Heart right ventricle (tissue), 16 donors: ENCODE measurements around the gene ENOX1. TPM values are rescaled to one million over a fixed set of nuclear protein-coding genes. Genes with fewer than 3 reads are reported as not detected.

Experiments
- ATAC-seq, 8 donors: fragments of 200-7000 bp; cut with Tn5 transposase; one replicate each; pipeline ENCODE4 v1.9.1; 2020; ENCODE audit warnings: mild to moderate bottlenecking in 8 of 8, moderate library complexity in 8 of 8, moderate number of reproducible peaks in 1 of 8
- DNase-seq, 2 donors: peaks; one replicate each; pipeline ENCODE4 v3.0.0-alpha.2; 2020
- H3K27ac ChIP-seq, 10 donors: fragments of 200-600 bp; sonication (generic) in 2 of 10; one replicate each; pipeline versions ENCODE4 v1.5.0 to v1.8.0; 2020 to 2022; ENCODE audit warnings: mild to moderate bottlenecking in 3 of 10
- H3K27me3 ChIP-seq, 7 donors: fragments of 200-600 bp; one replicate each; pipeline ENCODE4 v1.8.0; 2021 to 2022; ENCODE audit warnings: mild to moderate bottlenecking in 2 of 7
- H3K36me3 ChIP-seq, 9 donors: fragments of 200-600 bp; sonication (generic) in 1 of 9; one replicate each; pipeline versions ENCODE4 v1.5.0 to v1.8.0; 2020 to 2022; ENCODE audit warnings: mild to moderate bottlenecking in 2 of 9
- H3K4me1 ChIP-seq, 9 donors: fragments of 200-600 bp; sonication (generic) in 1 of 9; one replicate each; pipeline versions ENCODE4 v1.5.0 to v1.8.0; 2020 to 2022; ENCODE audit warnings: mild to moderate bottlenecking in 4 of 9
- H3K4me3 ChIP-seq, 10 donors: fragments of 200-600 bp; sonication (generic) in 2 of 10; one replicate each; pipeline versions ENCODE4 v1.5.0 to v1.8.0; 2020 to 2022; ENCODE audit warnings: mild to moderate bottlenecking in 7 of 10, moderate library complexity in 2 of 10
- H3K9me3 ChIP-seq, 11 donors: fragments of 200-600 bp in 10 of 11; sonication (generic) in 2 of 11; one replicate each; pipeline versions ENCODE4 v1.5.0 to v1.8.0; 2013 to 2022; ENCODE audit warnings: mild to moderate bottlenecking in 2 of 11, control low read depth in 1 of 11, moderate library complexity in 1 of 11
- CTCF ChIP-seq, 9 donors: fragments of 200-600 bp; sonication (generic) in 2 of 9; IDR thresholded peaks; one replicate each; pipeline versions ENCODE4 v1.5.0 to v1.8.0; 2021 to 2022; ENCODE audit warnings: antibody characterized with exemption in 9 of 9, mild to moderate bottlenecking in 5 of 9, moderate library complexity in 1 of 9
- WGBS, 2 donors: extraction: QIAGEN DNeasy Blood & Tissue Kit; methylation state at CpG; one replicate each; pipeline ENCODE4 v1.1.7; 2013; ENCODE audit warnings: inconsistent platforms in 1 of 2; 5-methylcytosine and 5-hydroxymethylcytosine counted together
- intact Hi-C, 10 donors: fragments of 100-400 bp; cut with DNase I; formaldehyde crosslinking; loops; one replicate each; pipeline versions ENCODE4 v1.11.1 to v1.14.2; 2022
- polyA plus RNA-seq, 2 donors: library from polyadenylated mRNA; stranded (reverse); fragments of 200-250 nt; gene quantifications; one replicate each; pipeline ENCODE4 v1.2.3, GENCODE V29; 2013
- total RNA-seq, 10 donors: library from RNA; stranded (reverse); fragmentation: NEBNext Ultra II Directional in 3 of 10; extraction: Animal tissue kit (Norgen Biotek cat#: 25700) in 3 of 10; gene quantifications; one replicate each; pipeline versions ENCODE4 v1.2.1 to v1.2.4, GENCODE V29; 2021 to 2023
- donor health status: Arrhythmogenic right ventricular cardiomyopathy.
- donor health status: ischemic (EF 13 %, LVEDD 7.1; RV severe dilation, severe dysfunction).
- donor health status: healthy with polysubstance abuse.
- donor health status: DM: no; HTN: yes; CAD: no.
- donor health status: DM: no; HTN: no; CAD: no.
- donor health status: ischemic (EF 25% LVEDD 6.9; RV normal size, moderate dysfunction).
- donor health status: ischemic (EF 25% LVEDD 5.7; RV mildly dilated, moderate dysfunction).
- donor health status: healthy.
- donor health status: DM: yes; HTN: yes; CAD: no.
- donor health status: Ischemic cardiomyopathy.
- donor health status: ischemic (EF 35%, LVEDD 5.7; RV mildly dilated, moderate dysfunction).
- donor health status: nonischemic (EF 11% LVEDD 7.7; RV severe dilation, severe dysfunction).
- donor health status: DM: yes; HTN: yes; CAD: no.
- donor health status: PGD.
- donor health status: ischemic (EF 29% LVEDD 5.4; RV normal size, mild dysfunction).
- donor health status: nonischemic (EF 23%, LVEDD 6.1; RV moderate dilation, normal function).

ENOX1 gene
- total and polyA plus RNA-seq, 12 donors, result 2.0 to 10.4 (median 7.1) TPM

GRCh38 chr13:43402380-43402779 is 384.4 kb downstream of the ENOX1 start:
- intact Hi-C loops, result no loop called here
- H3K9me3 ChIP-seq, result no peaks in the 10 kb centered on the region
- 96 to 97% methylated on average over 1 of the region's 1 CpG for WGBS, 2 donors

GRCh38 chr13:43401361-43401760 is 385.4 kb downstream of the ENOX1 start:
- 63 to 68% methylated on average over 4 of the region's 4 CpGs for WGBS, 2 donors

More at GRCh38 chr13:43402380-43402779, 384.4 kb downstream of the ENOX1 start:
- no peaks in the 10 kb centered on the region for H3K27me3 ChIP-seq
- no peaks in the 10 kb centered on the region for H3K36me3 ChIP-seq
- H3K4me3 ChIP-seq, result no peak overlapping the region
- no peak for ATAC-seq
- H3K27ac ChIP-seq, result no peak overlapping the region
- no peaks in the 10 kb centered on the region for H3K4me1 ChIP-seq
- TF ChIP-seq CTCF (IDR thresholded peaks at IDR 0.05), result no peak
- no peak for DNase-seq

GRCh38 chr13:43397111-43397510 is 389.7 kb downstream of the ENOX1 start:
- ATAC-seq (no peak), DNase-seq (no peak)
- no peaks in the 10 kb centered on the region for H3K9me3 ChIP-seq
- intact Hi-C loops, result no loop called here
- no peaks in the 10 kb centered on the region for H3K4me1 ChIP-seq
- no peaks in the 10 kb centered on the region for H3K27me3 ChIP-seq
- no peak for TF ChIP-seq CTCF (IDR thresholded peaks at IDR 0.05)
- no peaks in the 10 kb centered on the region for H3K36me3 ChIP-seq
- H3K27ac ChIP-seq, result no peak overlapping the region
- H3K4me3 ChIP-seq, result no peak overlapping the region
- 87 to 95% methylated on average over 3 of the region's 3 CpGs for WGBS, 2 donors

More at GRCh38 chr13:43401361-43401760, 385.4 kb downstream of the ENOX1 start:
- Histone ChIP-seq H3K36me3 (no peaks in the 10 kb centered on the region), H3K27ac (no peak overlapping the region), H3K4me3 (no peak overlapping the region), H3K27me3 (no peaks in the 10 kb centered on the region), H3K4me1 (no peaks in the 10 kb centered on the region), H3K9me3 (no peaks in the 10 kb centered on the region)
- DNase-seq (no peak), ATAC-seq (no peak)
- TF ChIP-seq CTCF (IDR thresholded peaks at IDR 0.05), result no peak
- intact Hi-C loops, result no loop called here

GRCh38 chr13:43391036-43391435 is 395.7 kb downstream of the ENOX1 start:
- DNase-seq (no peak), ATAC-seq (no peak)
- intact Hi-C loops, result no loop called here
- H3K4me3 ChIP-seq, result no peak overlapping the region
- H3K27me3 ChIP-seq, result no peaks in the 10 kb centered on the region
- H3K9me3 ChIP-seq, result no peaks in the 10 kb centered on the region
- TF ChIP-seq CTCF (IDR thresholded peaks at IDR 0.05), result no peak
- no peaks in the 10 kb centered on the region for H3K36me3 ChIP-seq
- no peak overlapping the region for H3K27ac ChIP-seq
- WGBS, 2 donors, result 68 to 78% methylated on average over 5 of the region's 5 CpGs
- H3K4me1 ChIP-seq, result peaks cover 0 to 17% (median 9%) of the 10 kb centered on the region in 9 donors
